ENCODE measurements around the gene CARS2. TPM values are rescaled to one million over a fixed set of nuclear protein-coding genes. Genes with fewer than 3 reads are reported as not detected.

The CARS2 gene
- total and polyA plus RNA-seq, 2 donors from 2014 or later: 57.1 to 57.9 TPM

GRCh38 chr13:110746438-110746837 is 40.5 kb upstream of the CARS2 start:
- H3K27me3 ChIP-seq (ENCODE audit: control insufficient read depth, insufficient read depth, low read length): no peaks in the 10 kb centered on the region
- no peak overlapping the region for H3K27ac ChIP-seq (ENCODE audit: low read depth in 2 of 2, low read length in 2 of 2)
- TF ChIP-seq CTCF (IDR thresholded peaks at IDR 0.05; ENCODE audit: borderline replicate concordance, extremely low read depth, insufficient read depth): no peak
- H3K9me3 ChIP-seq (ENCODE audit: control insufficient read depth in 2 of 3, insufficient read depth in 1 of 3, low read length in 3 of 3): peaks cover 0 to 3% (median 0%) of the 10 kb centered on the region in 3 donors
- intact Hi-C loops (cut with DNase I): no loop called here
- H3K36me3 ChIP-seq (ENCODE audit: control insufficient read depth in 2 of 3, insufficient read depth in 3 of 3, low read length in 3 of 3): no peaks in the 10 kb centered on the region
- no peaks in the 10 kb centered on the region for H3K4me1 ChIP-seq (ENCODE audit: control insufficient read depth in 2 of 3, insufficient read depth in 2 of 3, low read depth in 1 of 3, low read length in 3 of 3)
- no peak overlapping the region for H3K9ac ChIP-seq (ENCODE audit: low read length in 3 of 3)
- DNase-seq (peak in 2 of 5 donors; percentile 49 to 54), FAIRE-seq (no peak)
- no peak overlapping the region for H3K4me3 ChIP-seq (ENCODE audit: low read length in 3 of 3)

GRCh38 chr13:110743687-110744086 is 37.8 kb upstream of the CARS2 start:
- H3K27ac ChIP-seq (ENCODE audit: low read depth in 2 of 2, low read length in 2 of 2): no peak overlapping the region
- H3K4me1 ChIP-seq (ENCODE audit: control insufficient read depth in 2 of 3, insufficient read depth in 2 of 3, low read depth in 1 of 3, low read length in 3 of 3): no peaks in the 10 kb centered on the region
- no peak overlapping the region for H3K9ac ChIP-seq (ENCODE audit: low read length in 3 of 3)
- no peak for FAIRE-seq
- no peak for TF ChIP-seq CTCF (IDR thresholded peaks at IDR 0.05; ENCODE audit: borderline replicate concordance, extremely low read depth, insufficient read depth)
- H3K9me3 ChIP-seq (ENCODE audit: control insufficient read depth in 2 of 3, insufficient read depth in 1 of 3, low read length in 3 of 3): peaks cover 0 to 3% (median 0%) of the 10 kb centered on the region in 3 donors
- DNase-seq: no peak
- H3K27me3 ChIP-seq (ENCODE audit: control insufficient read depth, insufficient read depth, low read length): no peaks in the 10 kb centered on the region
- intact Hi-C loops (cut with DNase I): no loop called here
- H3K4me3 ChIP-seq (ENCODE audit: low read length in 3 of 3): no peak overlapping the region
- H3K36me3 ChIP-seq (ENCODE audit: control insufficient read depth in 2 of 3, insufficient read depth in 3 of 3, low read length in 3 of 3): no peaks in the 10 kb centered on the region

- H3K9ac ChIP-seq (ENCODE audit: low read length in 3 of 3): no peak overlapping the region
- TF ChIP-seq CTCF (IDR thresholded peaks at IDR 0.05; ENCODE audit: borderline replicate concordance, extremely low read depth, insufficient read depth): no peak
- no peak overlapping the region for H3K27ac ChIP-seq (ENCODE audit: low read depth in 2 of 2, low read length in 2 of 2)
- DNase-seq (no peak), FAIRE-seq (no peak)
- H3K4me1 ChIP-seq (ENCODE audit: control insufficient read depth in 2 of 3, insufficient read depth in 2 of 3, low read depth in 1 of 3, low read length in 3 of 3): no peaks in the 10 kb centered on the region
- intact Hi-C loops (cut with DNase I): no loop called here
- H3K36me3 ChIP-seq (ENCODE audit: control insufficient read depth in 2 of 3, insufficient read depth in 3 of 3, low read length in 3 of 3): no peaks in the 10 kb centered on the region
- H3K4me3 ChIP-seq (ENCODE audit: low read length in 3 of 3): no peak overlapping the region
- H3K9me3 ChIP-seq (ENCODE audit: control insufficient read depth in 2 of 3, insufficient read depth in 1 of 3, low read length in 3 of 3): no peaks in the 10 kb centered on the region
- H3K27me3 ChIP-seq (ENCODE audit: control insufficient read depth, insufficient read depth, low read length): no peaks in the 10 kb centered on the region
These were observed 31.6 kb upstream of the CARS2 start for GRCh38 chr13:110737555-110737954.

DNA sequence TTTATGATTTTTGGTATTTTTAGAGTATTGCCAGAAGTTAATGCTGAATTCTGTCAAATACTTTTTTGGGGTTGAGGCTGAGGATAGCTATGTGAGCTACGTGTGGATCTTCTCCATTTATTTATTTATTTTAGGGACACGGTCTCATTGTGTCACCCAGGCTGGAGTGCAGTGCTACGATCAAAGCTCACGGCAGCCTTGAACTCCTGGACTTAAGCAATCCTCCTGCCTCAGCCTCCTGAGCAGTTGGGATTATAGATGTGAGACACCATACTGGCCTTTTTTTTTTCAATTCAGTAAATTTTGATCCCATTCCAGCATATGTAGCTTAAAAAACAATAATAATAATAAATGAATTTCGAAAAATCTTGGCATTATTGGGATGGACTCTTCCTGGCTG is 28.6 kb upstream of the CARS2 start:
- H3K36me3 ChIP-seq (ENCODE audit: control insufficient read depth in 2 of 3, insufficient read depth in 3 of 3, low read length in 3 of 3): no peaks in the 10 kb centered on the region
- H3K9me3 ChIP-seq (ENCODE audit: control insufficient read depth in 2 of 3, insufficient read depth in 1 of 3, low read length in 3 of 3): no peaks in the 10 kb centered on the region
- H3K27ac ChIP-seq (ENCODE audit: low read depth in 2 of 2, low read length in 2 of 2): no peak overlapping the region
- intact Hi-C loops (cut with DNase I): no loop called here
- DNase-seq (no peak), FAIRE-seq (no peak)
- no peaks in the 10 kb centered on the region for H3K27me3 ChIP-seq (ENCODE audit: control insufficient read depth, insufficient read depth, low read length)
- no peaks in the 10 kb centered on the region for H3K4me1 ChIP-seq (ENCODE audit: control insufficient read depth in 2 of 3, insufficient read depth in 2 of 3, low read depth in 1 of 3, low read length in 3 of 3)
- no peak overlapping the region for H3K4me3 ChIP-seq (ENCODE audit: low read length in 3 of 3)
- TF ChIP-seq CTCF (IDR thresholded peaks at IDR 0.05; ENCODE audit: borderline replicate concordance, extremely low read depth, insufficient read depth): no peak
- H3K9ac ChIP-seq (ENCODE audit: low read length in 3 of 3): no peak overlapping the region

Data from kidney (tissue), 14 donors.